H1 (cell line): ENCODE data around the gene TCERG1L. TPM values are rescaled to one million over a fixed set of nuclear protein-coding genes. Genes with fewer than 3 reads are reported as not detected.
"Not testable (repeated sequence)": the region's sequence is repeated elsewhere in the genome, so short reads cannot be mapped to it uniquely, and the experiment has no call there.

Experiments
- CTCF ChIA-PET: fragments of 300-600 bp; sonication (Branson Sonifier 250); formaldehyde crosslinking; loops from one replicate; lab custom pipeline; 2021; ENCODE audit not compliant: partially characterized antibody; lab: Charles Lee
- POLR2A ChIA-PET: fragments of 300-600 bp; sonication (Branson Sonifier 250); formaldehyde crosslinking; loops from one replicate; lab custom pipeline; 2021; ENCODE audit warnings: inconsistent platforms; ENCODE audit not compliant: partially characterized antibody; lab: Charles Lee
- DNase-seq, 2 experiments: peaks; one replicate each; pipeline versions ENCODE4 v3.0.0 to v3.0.0-alpha.2; 2010 to 2022; ENCODE audit warnings: low spot score in 2 of 2, low read depth in 1 of 2, mixed read lengths in 1 of 2
- FAIRE-seq: peaks from 2 replicates; lab custom pipeline; 2011; peaks lifted over from hg19 to GRCh38; lab: Jason Lieb, UNC
- H2AFZ ChIP-seq: 2 replicates; pipeline ENCODE4 v1.8.1; 2012; ENCODE audit warnings: low read length, inconsistent platforms
- H2AK5ac ChIP-seq: 2 replicates; pipeline ENCODE4 v1.6.1; 2013; ENCODE audit warnings: low read depth, low read length
- H2BK120ac ChIP-seq: replicated peaks from 2 replicates; pipeline ENCODE3; 2013; ENCODE audit warnings: low read depth, low read length, inconsistent platforms
- H2BK12ac ChIP-seq: 2 replicates; pipeline ENCODE4 v1.6.1; 2013; ENCODE audit warnings: low read depth, low read length
- H2BK15ac ChIP-seq: 2 replicates; pipeline ENCODE4 v1.6.1; 2013; ENCODE audit warnings: low read length
- H2BK20ac ChIP-seq: 2 replicates; pipeline ENCODE4 v1.6.1; 2013; ENCODE audit warnings: low read length
- H2BK5ac ChIP-seq: 2 replicates; pipeline ENCODE4 v1.6.1; 2013; ENCODE audit warnings: low read depth, low read length
- H3K14ac ChIP-seq: 2 replicates; pipeline ENCODE4 v1.6.1; 2013; ENCODE audit warnings: inconsistent platforms; ENCODE audit not compliant: insufficient read length
- H3K18ac ChIP-seq: 2 replicates; pipeline ENCODE4 v1.6.1; 2013; ENCODE audit warnings: low read length; ENCODE audit errors: extremely low read depth
- H3K23ac ChIP-seq: 2 replicates; pipeline ENCODE4 v1.6.1; 2013; ENCODE audit warnings: inconsistent platforms; ENCODE audit not compliant: insufficient read length
- H3K23me2 ChIP-seq: 2 replicates; pipeline ENCODE4 v1.6.1; 2013; ENCODE audit warnings: low read depth, low read length
- H3K27ac ChIP-seq: 2 replicates; pipeline ENCODE4 v1.6.1; 2011; ENCODE audit warnings: low read depth, low read length, inconsistent platforms
- H3K27me3 ChIP-seq, 4 experiments: replicated peaks in 1 of 4; 1 replicate in 1 of 4; 2 replicates in 3 of 4; pipeline versions ENCODE4 v1.6.1 to v1.8.1; 2011 to 2013; ENCODE audit warnings: low read length in 3 of 4, mild to moderate bottlenecking in 3 of 4, inconsistent platforms in 2 of 4, mixed read lengths in 2 of 4, moderate library complexity in 1 of 4; ENCODE audit not compliant: control insufficient read depth in 3 of 4, insufficient read depth in 3 of 4; ENCODE audit errors: extremely low read depth in 1 of 4
- H3K36me3 ChIP-seq, 4 experiments: 2 replicates each; pipeline versions ENCODE4 v1.6.1 to v1.8.1; 2011 to 2013; ENCODE audit warnings: mild to moderate bottlenecking in 4 of 4, low read length in 3 of 4, moderate library complexity in 2 of 4, control low read depth in 1 of 4, inconsistent platforms in 1 of 4; ENCODE audit not compliant: insufficient read depth in 4 of 4, control insufficient read depth in 2 of 4
- H3K4ac ChIP-seq: replicated peaks from 2 replicates; pipeline ENCODE3; 2013; ENCODE audit warnings: low read length, low read depth, mixed read lengths, inconsistent platforms; ENCODE audit not compliant: insufficient read length
- H3K4me1 ChIP-seq, 4 experiments: replicated peaks in 1 of 4; 1 replicate in 1 of 4; 2 replicates in 3 of 4; pipeline versions ENCODE4 v1.6.1 to v1.8.1; 2011 to 2013; ENCODE audit warnings: low read length in 3 of 4, inconsistent platforms in 2 of 4, mixed read lengths in 1 of 4; ENCODE audit not compliant: insufficient read depth in 4 of 4, control insufficient read depth in 3 of 4
- H3K4me2 ChIP-seq, 2 experiments: 2 replicates each; pipeline versions ENCODE4 v1.6.1 to v1.8.1; 2011 to 2013; ENCODE audit warnings: low read depth in 2 of 2, low read length in 2 of 2, control low read depth in 1 of 2, inconsistent platforms in 1 of 2, mild to moderate bottlenecking in 1 of 2; ENCODE audit not compliant: insufficient read depth in 1 of 2
- H3K4me3 ChIP-seq, 4 experiments: fragments of 200-600, 300-600 bp in 1 of 4; sonication (generic), shearing (Covaris generic), sonication (Bioruptor Twin) in 1 of 4; 2 replicates each; pipeline versions ENCODE4 v1.5.1 to v1.8.1; 2011 to 2016; ENCODE audit warnings: low read length in 4 of 4, low read depth in 3 of 4, control low read depth in 2 of 4, inconsistent platforms in 2 of 4, mild to moderate bottlenecking in 2 of 4, mixed read lengths in 1 of 4, moderate library complexity in 1 of 4; ENCODE audit not compliant: insufficient read depth in 2 of 4; ENCODE audit errors: extremely low read depth in 1 of 4
- H3K56ac ChIP-seq: replicated peaks from 2 replicates; pipeline ENCODE3; 2013; ENCODE audit warnings: low read depth, mild to moderate bottlenecking, mixed read lengths, low read length, inconsistent platforms; ENCODE audit not compliant: insufficient read length
- H3K79me1 ChIP-seq: 2 replicates; pipeline ENCODE4 v1.6.1; 2013; ENCODE audit warnings: low read depth, low read length, control low read depth
- H3K79me2 ChIP-seq, 2 experiments: 2 replicates each; pipeline versions ENCODE4 v1.6.1 to v1.8.1; 2012 to 2013; ENCODE audit warnings: low read length in 2 of 2, mild to moderate bottlenecking in 2 of 2, inconsistent platforms in 1 of 2; ENCODE audit not compliant: insufficient read depth in 2 of 2, control insufficient read depth in 1 of 2
- H3K9ac ChIP-seq, 4 experiments: replicated peaks in 1 of 4; 1 replicate in 1 of 4; 2 replicates in 3 of 4; pipeline versions ENCODE4 v1.6.1 to v1.8.1; 2011 to 2013; ENCODE audit warnings: low read depth in 3 of 4, low read length in 3 of 4, control low read depth in 2 of 4, mild to moderate bottlenecking in 2 of 4, moderate library complexity in 2 of 4, inconsistent platforms in 1 of 4; ENCODE audit errors: extremely low read depth in 1 of 4
- H3K9me3 ChIP-seq, 2 experiments: 2 replicates each; pipeline versions ENCODE4 v1.6.1 to v1.8.1; 2012 to 2013; ENCODE audit warnings: mild to moderate bottlenecking in 2 of 2, moderate library complexity in 2 of 2, control low read depth in 1 of 2, inconsistent platforms in 1 of 2, low read depth in 1 of 2, low read length in 1 of 2, mixed read lengths in 1 of 2; ENCODE audit not compliant: insufficient read depth in 2 of 2
- H4K20me1 ChIP-seq, 2 experiments: replicated peaks in 1 of 2; 2 replicates each; pipeline versions ENCODE3 to v1.8.1; 2011 to 2013; ENCODE audit warnings: inconsistent platforms in 2 of 2, low read length in 2 of 2, mild to moderate bottlenecking in 1 of 2; ENCODE audit not compliant: insufficient read depth in 2 of 2, control insufficient read depth in 1 of 2
- H4K5ac ChIP-seq: 2 replicates; pipeline ENCODE4 v1.6.1; 2013; ENCODE audit warnings: low read length, low read depth, mixed read lengths, inconsistent platforms; ENCODE audit not compliant: insufficient read length
- H4K8ac ChIP-seq: 2 replicates; pipeline ENCODE4 v1.8.0; 2013; ENCODE audit warnings: mild to moderate bottlenecking, moderate library complexity, low read length, inconsistent platforms; ENCODE audit not compliant: insufficient read depth; ENCODE audit errors: extremely low read depth
- H4K91ac ChIP-seq: replicated peaks from 2 replicates; pipeline ENCODE3; 2013; ENCODE audit warnings: low read length, mixed read lengths, inconsistent platforms; ENCODE audit not compliant: insufficient read length
- WGBS, 2 experiments: shearing (Covaris generic) in 1 of 2; methylation state at CpG; one replicate each; pipeline versions ENCODE4 v1.1.6 to v1.1.7; 2013 to 2015; ENCODE audit warnings: low lambda C conversion rate in 2 of 2, mixed read lengths in 2 of 2, inconsistent platforms in 1 of 2, low coverage in 1 of 2, missing lambda C conversion rate in 1 of 2; ENCODE audit not compliant: insufficient replicate concordance in 2 of 2, insufficient coverage in 1 of 2, insufficient read length in 1 of 2; ENCODE audit errors: extremely low coverage in 1 of 2, missing lambda C conversion rate in 1 of 2; 5-methylcytosine and 5-hydroxymethylcytosine counted together
- polyA plus RNA-seq, 7 experiments: library from polyadenylated mRNA; depleted of rRNA in 3 of 7; stranded (reverse) in 5 of 7; unstranded in 2 of 7; fragments of >200 nt in 5 of 7; fragments of 200-250 nt in 2 of 7; gene quantifications; 1 replicate in 5 of 7; 2 replicates in 1 of 7; 4 replicates in 1 of 7; pipeline versions ENCODE4 v1.2.1 to v1.2.3, GENCODE V29; 2011 to 2013; ENCODE audit warnings: missing spikeins in 2 of 7, mixed read lengths in 2 of 7
- total RNA-seq: library from RNA; stranded (reverse); fragmentation: NEBNext Ultra II Directional; extraction: Animal tissue kit (Norgen Biotek cat#: 25700); gene quantifications from 2 replicates; pipeline ENCODE4 v1.2.1, GENCODE V29; 2021

The TCERG1L gene
- total and polyA plus RNA-seq, 2 of the 8 experiments (the other 6 are each of a cell fraction or from before 2014, with no cell fraction given), result 3.9 to 6.9 TPM

DNA sequence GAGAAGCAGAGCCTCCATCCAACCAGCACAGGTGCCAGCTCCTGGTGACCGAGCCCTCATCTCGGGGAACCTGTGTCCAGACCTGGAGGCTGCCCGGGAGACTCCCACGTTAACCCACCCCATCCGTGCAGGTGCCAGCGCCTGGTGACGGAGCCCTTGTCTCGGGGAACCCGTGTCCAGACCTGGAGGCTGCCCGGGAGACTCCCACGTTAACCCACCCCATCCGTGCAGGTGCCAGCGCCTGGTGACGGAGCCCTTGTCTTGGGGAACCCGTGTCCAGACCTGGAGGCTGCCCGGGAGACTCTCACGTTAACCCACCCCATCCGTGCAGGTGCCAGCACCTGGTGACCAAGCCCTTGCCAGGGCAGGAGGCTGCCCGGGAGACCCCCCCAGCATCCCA lies 11.1 kb upstream of the TCERG1L start:
- H2AK5ac ChIP-seq, H3K9ac ChIP-seq, DNase-seq, H4K20me1 ChIP-seq, H3K4me3 ChIP-seq, H3K27me3 ChIP-seq, H3K18ac ChIP-seq, H3K4ac ChIP-seq, H4K5ac ChIP-seq, H2BK20ac ChIP-seq, H3K23me2 ChIP-seq, H3K56ac ChIP-seq, H2BK12ac ChIP-seq, H3K36me3 ChIP-seq, H4K8ac ChIP-seq, H2BK120ac ChIP-seq, H3K9me3 ChIP-seq, H3K27ac ChIP-seq, H2BK5ac ChIP-seq, H2BK15ac ChIP-seq, H3K23ac ChIP-seq, POLR2A ChIA-PET, H2AFZ ChIP-seq, H3K14ac ChIP-seq, H3K4me2 ChIP-seq, FAIRE-seq, H3K79me2 ChIP-seq, H4K91ac ChIP-seq, H3K79me1 ChIP-seq: not testable (repeated sequence)
- CTCF ChIA-PET, result interaction anchor here (1.3 to 1.6 kb wide), 2 partner anchors 27 to 35 kb away, joined by 3 to 4 read pairs; no protein-coding TSS in a partner anchor
- H3K4me1 ChIP-seq, result peaks cover 2 to 13% (median 7%) of the 10 kb centered on the region in 4 experiments; a peak in 6 of 7 replicates
- 89% methylated on average over 13 of the region's 19 CpGs; no CpG with 5 or more reads in 1 of the 2 experiments for WGBS, 2 experiments
